ENCODE data around the gene PSPN. TPM values are rescaled to one million over a fixed set of nuclear protein-coding genes. Genes with fewer than 3 reads are reported as not detected.
A peak's percentile ranks its signal among the peaks of the same experiment; 100 is the strongest.

PSPN gene
- total RNA-seq, 2 experiments from 2014 or later = 0.81 to 0.85 TPM

GRCh38 chr19:6393074-6393982 lies 17.6 kb upstream of the PSPN start, which contains the start of gene GTF2F1:
Gene GTF2F1, minus strand, starts transcription at chr19:6393164. Its CDS starts 169 bp downstream, at chr19:6392995.
- POLR2A ChIA-PET = interaction anchor here (0.7 to 3.4 kb wide), 5 partner anchors 19 to 498 kb away, joined by 3 to 29 read pairs (median 21); partner anchors contain the start of genes ALKBH7, CLPP and KHSRP
- DNase-seq (peak; percentile 88 to 97 (median 90)), ATAC-seq (ENCODE audit: poor library complexity) (peak; percentile 81)
- H3K27me3 ChIP-seq (ENCODE audit: control insufficient read depth in 1 of 2, insufficient read depth in 2 of 2, low read length in 2 of 2) = no peaks in the 10 kb centered on the region
- intact Hi-C loops (cut with DNase I, micrococcal nuclease) = loop anchor here (1.0 to 10.0 kb wide), 9 partner anchors 20 to 195 kb away; partner anchors contain the start of genes ALKBH7 (in 1 of the 2), CLPP (in 1 of the 2), KHSRP (in 1 of the 2) and TUBB4A (in 1 of the 2)
- peaks cover 25% of the 10 kb centered on the region for H3K36me3 ChIP-seq (ENCODE audit: insufficient read depth, low read length)
- H3K4me3 ChIP-seq (ENCODE audit: low read length) = peak within 1 kb of the TSS; percentile 78
- CTCF ChIA-PET = no interaction called here
- Mint-ChIP-seq H3K27me3 (no peaks in the 10 kb centered on the region), H3K4me1 (ENCODE audit: low read depth) (peaks cover 29% of the 10 kb centered on the region), H3K36me3 (ENCODE audit: low read depth) (peaks cover 49% of the 10 kb centered on the region), H3K4me3 (peak within 1 kb of the TSS; percentile 97), H3K27ac (peak within 1 kb of the TSS; percentile 99), H3K9me3 (no peaks in the 10 kb centered on the region)
- no peaks in the 10 kb centered on the region for H3K9me3 ChIP-seq (ENCODE audit: control insufficient read depth in 1 of 2, insufficient read depth in 1 of 2, low read length in 2 of 2)
- TF ChIP-seq CTCF (IDR thresholded peaks at IDR 0.05) = no peak
- H3K27ac ChIP-seq (ENCODE audit: low read depth in 1 of 2, low read length in 2 of 2) = peak within 1 kb of the TSS; percentile 89 to 98
- peaks cover 29% of the 10 kb centered on the region for H3K4me1 ChIP-seq (ENCODE audit: insufficient read depth, low read length)

- H3K36me3 Mint-ChIP-seq (ENCODE audit: low read depth) = peaks cover 57% of the 10 kb centered on the region
- H3K4me3 Mint-ChIP-seq = peak overlapping the region; percentile 97
- H3K4me1 Mint-ChIP-seq (ENCODE audit: low read depth) = peaks cover 29% of the 10 kb centered on the region
- intact Hi-C loops (cut with DNase I, micrococcal nuclease) = loop anchor here (1.0 to 10.0 kb wide), 9 partner anchors 19 to 194 kb away; partner anchors contain the start of genes ALKBH7 (in 1 of the 2), CLPP (in 1 of the 2), KHSRP (in 1 of the 2) and TUBB4A (in 1 of the 2)
- H3K9me3 Mint-ChIP-seq = no peaks in the 10 kb centered on the region
- Histone ChIP-seq H3K36me3 (ENCODE audit: insufficient read depth, low read length) (peaks cover 33% of the 10 kb centered on the region), H3K27ac (ENCODE audit: low read depth in 1 of 2, low read length in 2 of 2) (peak overlapping the region; percentile 89 to 98), H3K27me3 (ENCODE audit: control insufficient read depth in 1 of 2, insufficient read depth in 2 of 2, low read length in 2 of 2) (no peaks in the 10 kb centered on the region), H3K9me3 (ENCODE audit: control insufficient read depth in 1 of 2, insufficient read depth in 1 of 2, low read length in 2 of 2) (no peaks in the 10 kb centered on the region), H3K4me1 (ENCODE audit: insufficient read depth, low read length) (peaks cover 29% of the 10 kb centered on the region), H3K4me3 (ENCODE audit: low read length) (peak overlapping the region; percentile 78)
- no peak for TF ChIP-seq CTCF (IDR thresholded peaks at IDR 0.05)
- ATAC-seq (ENCODE audit: poor library complexity) = no peak
- no peak for DNase-seq
- peak overlapping the region; percentile 99 for H3K27ac Mint-ChIP-seq
- ChIA-PET POLR2A (interaction anchor here (0.7 to 3.4 kb wide), 5 partner anchors 18 to 499 kb away, joined by 3 to 29 read pairs (median 21); partner anchors contain the start of genes ALKBH7, CLPP and KHSRP), CTCF (no interaction called here)
- H3K27me3 Mint-ChIP-seq = no peaks in the 10 kb centered on the region
These were observed 16.7 kb upstream of the PSPN start for GRCh38 chr19:6392221-6393073.

GRCh38 chr19:6387372-6387771 lies 11.6 kb upstream of the PSPN start:
- Mint-ChIP-seq H3K27me3 (no peaks in the 10 kb centered on the region), H3K4me1 (ENCODE audit: low read depth) (peaks cover 14% of the 10 kb centered on the region), H3K36me3 (ENCODE audit: low read depth) (peaks cover 81% of the 10 kb centered on the region), H3K4me3 (no peak overlapping the region), H3K27ac (no peak overlapping the region), H3K9me3 (no peaks in the 10 kb centered on the region)
- TF ChIP-seq CTCF (IDR thresholded peaks at IDR 0.05) = no peak
- ChIA-PET CTCF (no interaction called here), POLR2A (no interaction called here)
- Histone ChIP-seq H3K4me3 (ENCODE audit: low read length) (no peak overlapping the region), H3K27ac (ENCODE audit: low read depth in 1 of 2, low read length in 2 of 2) (no peak overlapping the region), H3K27me3 (ENCODE audit: control insufficient read depth in 1 of 2, insufficient read depth in 2 of 2, low read length in 2 of 2) (no peaks in the 10 kb centered on the region), H3K9me3 (ENCODE audit: control insufficient read depth in 1 of 2, insufficient read depth in 1 of 2, low read length in 2 of 2) (no peaks in the 10 kb centered on the region), H3K4me1 (ENCODE audit: insufficient read depth, low read length) (peaks cover 15% of the 10 kb centered on the region), H3K36me3 (ENCODE audit: insufficient read depth, low read length) (peaks cover 68% of the 10 kb centered on the region)
- no peak for DNase-seq
- intact Hi-C loops (cut with DNase I, micrococcal nuclease) = no loop called here
- no peak for ATAC-seq (ENCODE audit: poor library complexity)

Measured in CD4-positive, alpha-beta T cell (primary cell).